ENCODE data around the gene P2RX6.
"Not testable (repeated sequence)": the region's sequence is repeated elsewhere in the genome, so short reads cannot be mapped to it uniquely, and the experiment has no call there.

P2RX6 gene

GRCh38 chr22:21055880-21056319, 40.9 kb downstream of the P2RX6 start:
- no peak for DNase-seq

DNA sequence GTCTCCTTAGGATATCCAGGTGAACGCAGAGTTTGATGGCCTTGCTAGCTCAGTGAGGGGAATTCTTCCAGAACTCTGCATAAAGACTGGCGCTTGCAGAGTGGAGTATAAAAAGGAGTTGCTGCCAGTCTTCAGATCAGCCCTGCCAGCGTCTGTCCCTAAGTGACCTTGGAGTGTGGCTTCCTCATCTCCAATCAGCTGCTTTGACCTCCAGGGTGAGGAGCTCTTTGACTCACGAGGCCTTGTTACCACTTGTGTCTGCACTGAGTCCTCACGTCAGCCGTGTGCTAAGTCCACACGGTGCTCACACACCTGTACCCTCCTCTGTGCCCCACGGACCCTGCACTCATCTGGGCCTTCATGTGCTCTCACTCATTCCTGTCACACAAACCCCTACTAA, 45.4 kb downstream of the P2RX6 start:
- not testable (repeated sequence) for DNase-seq

GRCh38 chr22:21061660-21062321, 46.8 kb downstream of the P2RX6 start:
- not testable (repeated sequence) for DNase-seq

GRCh38 chr22:21064425-21064824, 49.5 kb downstream of the P2RX6 start:
- not testable (repeated sequence) for DNase-seq

DNA sequence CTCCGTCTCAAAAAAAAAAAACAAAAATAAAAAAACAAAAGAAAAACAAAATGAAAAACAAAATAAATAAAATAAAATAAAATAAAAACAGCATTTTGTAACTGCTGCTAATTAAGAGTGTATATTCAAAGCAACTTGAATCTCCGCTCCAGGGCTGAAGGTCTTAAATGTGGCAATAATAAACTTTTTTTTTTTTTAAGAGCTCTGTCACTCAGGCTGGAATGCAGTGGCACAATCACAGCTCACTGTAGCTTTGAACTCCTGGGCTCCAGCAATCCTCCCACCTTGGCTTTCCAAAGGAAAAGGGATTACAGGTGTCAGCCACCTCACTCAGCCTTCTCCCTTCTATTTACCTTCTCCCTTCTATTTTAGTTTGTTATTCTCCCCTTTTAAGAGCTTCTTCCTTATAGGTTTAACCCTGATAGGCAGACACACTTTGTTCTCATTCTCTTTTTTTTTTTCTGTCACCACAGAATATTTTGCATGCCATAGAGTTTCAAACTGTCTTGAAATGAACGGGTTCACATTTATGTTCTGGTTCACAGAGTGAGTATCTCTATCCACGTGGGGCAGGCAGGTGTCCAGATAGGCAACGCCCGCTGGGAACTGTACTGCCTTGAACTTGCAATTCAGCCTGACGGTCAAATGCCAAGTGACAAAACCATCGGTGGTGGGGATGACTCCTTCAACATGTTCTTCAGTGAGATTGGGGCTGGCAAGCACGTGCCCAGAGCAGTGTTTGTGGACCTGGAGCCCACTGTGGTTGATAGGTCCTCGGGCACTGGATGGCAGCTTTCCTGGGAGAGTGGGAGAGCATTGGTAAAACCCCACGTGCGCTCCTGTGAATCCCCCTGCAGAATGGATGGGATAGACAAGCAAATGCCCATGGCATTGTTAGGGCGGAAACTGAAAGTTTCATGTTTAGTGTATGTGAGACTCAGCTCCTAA, 50.2 kb downstream of the P2RX6 start:
- DNase-seq = no peak

- no peak for DNase-seq
These were observed 52.3 kb downstream of the P2RX6 start for GRCh38 chr22:21067075-21067900.

DNA sequence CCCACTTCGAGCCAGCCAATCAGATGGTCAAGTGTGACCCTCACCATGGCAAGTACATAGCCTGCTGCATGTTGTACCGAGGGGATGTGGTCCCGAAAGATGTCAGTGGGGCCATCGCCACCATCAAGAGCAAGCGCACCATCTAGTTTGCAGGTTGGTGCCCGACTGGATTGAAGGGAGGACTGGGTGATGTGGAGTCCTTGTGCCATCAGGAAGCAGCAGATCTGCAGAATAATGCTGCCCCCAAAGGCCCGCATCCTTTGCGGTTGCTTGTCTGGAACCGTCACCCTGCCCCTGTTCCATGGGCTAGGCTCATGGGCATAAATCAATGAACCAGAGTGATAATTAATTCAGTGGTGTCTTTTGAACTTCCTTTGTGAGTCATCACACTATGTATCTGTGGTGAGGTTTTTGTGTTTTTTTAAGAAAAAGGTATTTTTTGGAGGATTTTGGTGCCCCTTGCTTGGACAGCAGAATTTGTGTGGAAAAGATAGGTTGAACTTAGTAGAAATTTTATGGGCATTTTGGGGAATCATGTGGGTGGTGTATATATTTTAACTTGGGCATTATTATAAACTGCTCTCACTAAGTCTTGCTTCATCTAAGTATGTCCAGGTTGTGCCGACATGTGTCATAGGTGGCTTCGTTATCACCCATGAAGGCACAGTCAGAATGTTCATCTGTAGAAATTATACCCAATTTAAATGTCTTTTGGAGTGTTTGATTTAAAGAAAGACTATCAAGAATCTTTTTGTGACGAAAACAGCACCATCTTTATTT, 53.1 kb downstream of the P2RX6 start:
- no peak for DNase-seq

DNA sequence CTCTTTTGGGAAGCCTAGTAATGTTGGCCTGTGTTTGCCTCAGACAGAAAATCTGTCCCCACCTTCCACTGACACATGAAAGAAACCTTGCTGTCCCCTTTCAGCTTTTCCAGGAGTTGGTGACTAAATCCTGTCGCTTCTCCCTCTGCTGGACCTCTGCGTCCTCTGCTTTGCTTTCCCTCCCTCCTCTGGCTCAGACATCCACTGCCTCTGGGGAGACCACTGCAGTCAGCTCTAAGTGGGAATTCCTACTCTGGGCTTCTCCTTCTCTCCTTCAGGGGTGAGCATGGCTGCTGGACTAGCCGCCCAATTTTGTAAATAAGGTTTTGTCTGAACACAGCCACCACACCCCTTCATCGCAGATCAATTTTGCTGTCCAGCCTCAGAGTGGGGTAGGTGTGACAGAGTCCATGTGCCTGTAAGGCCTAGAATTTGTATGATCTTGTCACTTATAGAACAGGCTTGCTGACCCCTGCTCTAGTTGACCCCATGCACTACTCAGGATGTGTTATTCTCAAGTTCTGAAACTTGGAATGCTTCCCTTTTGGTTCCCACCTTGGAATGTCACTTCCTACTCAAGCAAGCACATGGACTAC, 53.8 kb downstream of the P2RX6 start:
- no peak for DNase-seq

DNA sequence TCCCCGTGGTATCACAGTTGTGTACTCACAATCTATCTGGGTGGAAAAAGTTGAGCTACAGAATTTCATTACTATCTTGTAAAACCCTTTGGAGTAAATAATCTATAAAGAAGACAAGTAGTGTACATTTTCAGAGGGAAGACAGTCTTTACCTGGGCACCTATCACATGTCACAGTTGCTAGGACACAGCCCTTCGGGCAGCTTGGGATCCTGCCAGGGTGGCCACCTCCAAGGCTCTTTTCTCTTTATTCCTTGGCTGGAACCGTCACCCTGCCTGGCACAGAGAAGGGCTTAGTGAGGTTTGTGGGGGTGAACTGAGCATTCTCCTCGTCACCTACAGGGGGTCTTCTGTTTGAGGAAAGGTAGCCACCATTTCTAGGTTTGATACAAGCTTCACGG, 54.4 kb downstream of the P2RX6 start:
- DNase-seq = no peak

GRCh38 chr22:21070690-21071615, 56.0 kb downstream of the P2RX6 start:
- DNase-seq = no peak

DNA sequence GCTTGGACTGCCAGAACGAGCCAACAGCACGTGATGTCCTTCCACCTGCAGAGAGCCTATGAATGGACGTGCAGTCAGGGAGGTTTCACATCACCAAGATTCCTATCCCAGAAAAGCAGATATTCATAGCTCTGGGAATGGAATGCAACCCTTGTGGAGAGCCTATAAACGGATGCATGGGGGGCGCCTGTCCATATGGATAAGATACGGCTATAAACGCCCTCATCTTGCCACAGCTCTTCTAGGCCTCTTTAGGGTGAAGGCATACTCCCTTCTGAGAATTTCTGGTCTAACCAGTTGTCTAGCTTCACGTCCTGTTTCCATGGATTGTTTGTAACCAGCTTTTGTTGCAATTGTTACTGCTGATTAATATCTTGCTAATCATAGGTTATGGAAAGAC, 56.8 kb downstream of the P2RX6 start:
- not testable (repeated sequence) for DNase-seq

DNA sequence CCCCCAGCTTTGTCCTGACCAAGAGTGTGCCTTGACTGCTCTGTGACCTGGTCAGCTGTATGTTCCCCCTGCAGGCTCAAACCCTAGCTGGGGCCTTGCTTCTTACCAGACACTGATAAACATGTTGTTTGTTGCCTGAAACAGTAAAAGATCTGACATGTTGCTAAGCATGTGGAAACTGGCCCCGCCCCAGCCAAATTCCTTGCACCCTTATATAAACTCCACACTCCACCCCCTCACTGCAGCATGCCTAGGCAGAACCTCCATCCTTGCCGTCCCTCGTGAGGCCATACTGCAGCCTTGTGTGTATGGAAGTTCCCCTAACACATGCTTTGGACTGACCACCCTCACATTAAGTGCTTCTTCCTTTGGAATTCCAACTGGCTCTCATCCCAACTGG, 58.1 kb downstream of the P2RX6 start:
- no peak for DNase-seq

DNA sequence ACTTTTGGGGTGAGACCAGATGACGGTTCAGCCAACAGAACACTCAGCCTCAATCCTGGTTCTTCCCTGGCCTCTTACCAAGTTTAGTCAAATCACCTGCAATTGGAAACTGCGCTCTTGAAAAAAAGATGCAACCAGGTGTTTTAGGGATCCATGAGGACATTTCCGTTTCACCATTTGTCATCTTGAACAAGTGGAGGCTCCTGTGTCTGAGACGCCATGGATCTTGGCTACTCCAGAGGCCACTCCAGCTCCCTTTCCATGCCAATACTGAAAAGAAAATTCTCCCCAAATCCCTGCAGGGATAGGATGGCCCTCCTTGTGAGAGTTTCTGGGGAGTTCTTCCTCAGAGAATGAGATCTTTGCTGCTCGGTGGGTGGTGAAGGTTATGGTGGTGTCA, 58.5 kb downstream of the P2RX6 start:
- DNase-seq = no peak

GRCh38 chr22:21074102-21074715, 59.2 kb downstream of the P2RX6 start:
- DNase-seq = no peak

DNA sequence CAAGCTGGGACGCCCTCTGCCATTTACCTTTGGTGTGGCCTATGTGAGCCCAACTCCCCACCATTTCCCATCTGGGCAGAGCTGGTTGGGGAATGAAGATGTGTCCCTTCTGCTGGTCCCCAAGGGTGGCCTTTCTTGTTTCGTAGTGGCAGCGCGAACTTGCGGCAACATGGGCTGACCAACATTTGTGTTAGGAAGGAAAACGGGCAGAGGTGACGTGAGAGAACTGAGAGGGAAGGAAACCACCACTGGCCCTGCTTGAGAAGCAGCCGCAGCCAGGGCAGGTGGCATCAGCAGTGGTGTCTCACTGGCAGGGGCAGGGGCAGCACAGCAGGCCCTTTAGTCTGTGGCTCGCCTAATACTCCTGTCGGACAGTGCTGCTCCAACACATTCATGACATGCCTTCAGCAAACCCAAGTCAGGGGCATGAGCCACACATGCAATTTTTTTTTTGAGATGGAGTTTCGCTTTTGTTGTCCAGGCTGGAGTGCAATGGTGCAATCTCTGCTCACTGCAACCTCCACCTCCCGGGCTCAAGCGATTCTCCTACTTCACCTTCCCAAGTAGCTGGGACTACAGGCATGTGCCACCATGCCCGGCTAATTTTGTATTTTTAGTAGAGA, 60.7 kb downstream of the P2RX6 start:
- DNase-seq = no peak

DNA sequence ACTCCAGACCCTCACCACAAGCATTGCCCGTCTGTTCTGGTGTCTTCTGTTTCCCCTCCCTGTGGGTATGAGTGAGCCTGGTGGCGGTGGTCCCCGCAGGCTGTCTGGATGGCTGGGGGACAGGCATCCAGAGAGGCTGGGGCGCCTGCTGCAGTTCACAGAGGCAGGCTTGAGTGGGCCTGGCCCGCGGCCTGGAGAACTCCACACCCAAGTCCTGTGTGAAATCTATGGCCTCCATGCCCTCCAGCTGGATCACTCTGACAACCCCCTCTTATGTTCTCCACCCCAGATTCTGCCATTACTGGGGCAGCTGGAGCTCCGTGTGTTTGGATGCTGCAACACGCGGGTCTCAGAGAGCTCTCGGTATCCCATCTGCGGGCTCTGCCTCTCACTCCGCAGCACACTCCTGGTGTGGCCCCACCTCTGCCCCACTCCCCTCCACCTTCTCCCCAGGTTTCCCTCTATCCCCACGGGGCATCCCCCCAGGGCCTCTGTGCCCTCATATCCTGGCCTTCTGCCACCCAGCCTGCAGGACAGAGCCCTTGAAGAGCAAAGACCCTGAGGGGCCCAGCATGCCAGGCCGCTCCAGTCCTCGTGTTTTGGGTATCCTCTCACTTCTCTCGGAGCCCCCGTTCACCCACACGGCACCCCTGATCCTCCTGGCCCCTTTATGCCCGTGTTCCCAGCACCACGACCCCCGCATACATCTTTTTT, 62.1 kb downstream of the P2RX6 start:
- DNase-seq = no peak

Measured in NCI-H1930 (cell line).